Upper lobe of right lung (tissue), 1 donor: ENCODE results near the gene PSME1. TPM values are rescaled to one million over a fixed set of nuclear protein-coding genes. Genes with fewer than 3 reads are reported as not detected.

Experiments
- ATAC-seq: fragments of 200-7000 bp; cut with Tn5 transposase; one replicate; pipeline ENCODE4 v1.9.1; 2020; ENCODE audit warnings: mild to moderate bottlenecking, moderate library complexity
- DNase-seq: peaks from one replicate; pipeline ENCODE4 v3.0.0-alpha.2; 2020
- H3K27ac ChIP-seq: fragments of 200-600 bp; one replicate; pipeline ENCODE4 v1.8.0; 2022
- H3K27me3 ChIP-seq: fragments of 200-600 bp; one replicate; pipeline ENCODE4 v1.8.0; 2022; ENCODE audit warnings: mild to moderate bottlenecking
- H3K36me3 ChIP-seq: fragments of 200-600 bp; one replicate; pipeline ENCODE4 v1.8.0; 2022
- H3K4me1 ChIP-seq: fragments of 200-600 bp; one replicate; pipeline ENCODE4 v1.8.0; 2022
- H3K4me3 ChIP-seq: fragments of 200-600 bp; one replicate; pipeline ENCODE4 v1.8.0; 2022; ENCODE audit warnings: mild to moderate bottlenecking
- H3K9me3 ChIP-seq: fragments of 200-600 bp; one replicate; pipeline ENCODE4 v1.8.0; 2022
- intact Hi-C: fragments of 100-400 bp; cut with DNase I; formaldehyde crosslinking; loops from one replicate; pipeline ENCODE4 v1.11.0; 2022
- total RNA-seq: library from RNA; stranded (reverse); fragmentation: NEBNext Ultra II Directional; extraction: Animal tissue kit (Norgen Biotek cat#: 25700); gene quantifications from one replicate; pipeline ENCODE4 v1.2.1, GENCODE V29; 2021
- TF ChIP-seq, protein P1 (sequence below): fragments of 200-600 bp; IDR thresholded peaks from one replicate; pipeline ENCODE4 v1.8.0; 2022; ENCODE audit warnings: antibody characterized with exemption
- donor health status: DM: no; HTN: yes; CAD: no; lungs with severe emphysema.

The PSME1 gene
- total RNA-seq, 1 donor from 2014 or later: 171 TPM

DNA sequence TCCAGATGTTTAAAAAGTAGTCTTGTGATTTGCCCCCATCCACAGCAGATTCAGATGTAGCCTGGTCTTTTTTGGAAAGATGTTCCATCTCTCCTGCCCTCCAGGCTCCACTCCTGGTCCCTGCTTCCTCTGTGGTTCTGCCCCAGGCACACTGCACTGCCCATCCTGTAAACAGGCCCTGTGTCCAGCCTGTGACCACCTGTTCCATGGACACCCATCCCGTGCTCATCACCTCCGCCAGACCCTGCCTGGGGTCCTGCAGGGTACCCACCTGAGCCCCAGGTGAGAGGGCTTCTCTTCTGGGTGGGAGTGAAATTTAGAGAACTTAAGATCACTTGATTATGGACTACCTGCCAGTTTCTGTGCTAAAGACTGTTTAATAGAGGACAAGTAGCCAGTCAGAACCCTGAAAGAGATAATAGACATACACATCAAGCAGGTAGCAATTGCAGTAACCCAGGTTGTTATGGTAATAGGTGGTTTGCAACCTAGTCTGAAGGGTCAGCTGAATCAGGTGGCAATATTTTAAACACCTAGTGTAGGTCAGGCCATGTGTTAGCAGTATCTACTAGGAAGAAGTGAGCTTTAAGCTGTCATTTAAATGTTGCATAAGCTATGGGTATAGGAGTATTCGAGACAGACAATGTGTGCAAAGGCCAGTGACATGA lies 13.4 kb downstream of the PSME1 start:
- no peak for ATAC-seq
- H3K4me1 ChIP-seq: peaks cover 22% of the 10 kb centered on the region
- DNase-seq: no peak
- no peaks in the 10 kb centered on the region for H3K9me3 ChIP-seq
- intact Hi-C loops: no loop called here
- H3K36me3 ChIP-seq: peaks cover 58% of the 10 kb centered on the region
- TF ChIP-seq, protein P1, sequence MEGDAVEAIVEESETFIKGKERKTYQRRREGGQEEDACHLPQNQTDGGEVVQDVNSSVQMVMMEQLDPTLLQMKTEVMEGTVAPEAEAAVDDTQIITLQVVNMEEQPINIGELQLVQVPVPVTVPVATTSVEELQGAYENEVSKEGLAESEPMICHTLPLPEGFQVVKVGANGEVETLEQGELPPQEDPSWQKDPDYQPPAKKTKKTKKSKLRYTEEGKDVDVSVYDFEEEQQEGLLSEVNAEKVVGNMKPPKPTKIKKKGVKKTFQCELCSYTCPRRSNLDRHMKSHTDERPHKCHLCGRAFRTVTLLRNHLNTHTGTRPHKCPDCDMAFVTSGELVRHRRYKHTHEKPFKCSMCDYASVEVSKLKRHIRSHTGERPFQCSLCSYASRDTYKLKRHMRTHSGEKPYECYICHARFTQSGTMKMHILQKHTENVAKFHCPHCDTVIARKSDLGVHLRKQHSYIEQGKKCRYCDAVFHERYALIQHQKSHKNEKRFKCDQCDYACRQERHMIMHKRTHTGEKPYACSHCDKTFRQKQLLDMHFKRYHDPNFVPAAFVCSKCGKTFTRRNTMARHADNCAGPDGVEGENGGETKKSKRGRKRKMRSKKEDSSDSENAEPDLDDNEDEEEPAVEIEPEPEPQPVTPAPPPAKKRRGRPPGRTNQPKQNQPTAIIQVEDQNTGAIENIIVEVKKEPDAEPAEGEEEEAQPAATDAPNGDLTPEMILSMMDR: no peak
- no peak overlapping the region for H3K4me3 ChIP-seq
- H3K27ac ChIP-seq: no peak overlapping the region
- no peaks in the 10 kb centered on the region for H3K27me3 ChIP-seq

DNA sequence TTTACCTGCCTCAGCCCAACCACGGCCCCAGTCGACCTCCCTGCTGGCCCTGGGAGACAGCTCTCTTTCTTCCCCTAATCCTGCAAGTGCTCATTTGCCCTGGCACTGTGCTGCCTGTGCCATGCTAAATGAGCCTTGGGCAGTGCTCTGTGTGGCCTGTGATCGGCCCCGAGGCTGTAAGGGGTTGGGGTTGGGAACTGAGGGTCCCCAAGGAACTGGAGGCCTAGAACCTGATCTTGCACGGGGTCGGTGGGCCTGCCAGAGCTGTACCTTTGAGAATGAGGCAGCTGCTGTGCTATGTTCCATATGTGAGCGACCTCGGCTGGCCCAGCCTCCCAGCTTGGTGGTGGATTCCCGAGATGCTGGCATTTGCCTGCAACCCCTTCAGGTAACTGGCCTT lies 14.1 kb downstream of the PSME1 start:
- H3K4me3 ChIP-seq: no peak overlapping the region
- no peaks in the 10 kb centered on the region for H3K27me3 ChIP-seq
- no peaks in the 10 kb centered on the region for H3K9me3 ChIP-seq
- peaks cover 22% of the 10 kb centered on the region for H3K4me1 ChIP-seq
- no peak overlapping the region for H3K27ac ChIP-seq
- ATAC-seq (no peak), DNase-seq (no peak)
- intact Hi-C loops: no loop called here
- TF ChIP-seq, protein P1: no peak
- H3K36me3 ChIP-seq: peaks cover 64% of the 10 kb centered on the region

DNA sequence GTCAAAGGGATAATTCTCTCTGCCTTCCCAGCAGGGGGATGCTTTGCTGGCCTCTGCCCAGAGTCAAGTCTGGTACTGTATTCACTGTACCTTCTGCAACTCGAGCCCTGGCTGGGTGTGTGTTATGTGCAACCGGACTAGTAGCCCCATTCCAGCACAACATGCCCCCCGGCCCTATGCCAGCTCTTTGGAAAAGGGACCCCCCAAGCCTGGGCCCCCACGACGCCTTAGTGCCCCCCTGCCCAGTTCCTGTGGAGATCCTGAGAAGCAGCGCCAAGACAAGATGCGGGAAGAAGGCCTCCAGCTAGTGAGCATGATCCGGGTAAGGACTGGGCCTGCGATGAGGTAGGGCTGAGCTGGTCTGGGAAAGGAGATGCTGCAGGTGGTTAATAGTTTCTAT lies 14.6 kb downstream of the PSME1 start:
- Histone ChIP-seq H3K36me3 (peaks cover 69% of the 10 kb centered on the region), H3K4me1 (peaks cover 18% of the 10 kb centered on the region), H3K27me3 (no peaks in the 10 kb centered on the region), H3K9me3 (no peaks in the 10 kb centered on the region), H3K27ac (no peak overlapping the region), H3K4me3 (no peak overlapping the region)
- intact Hi-C loops: no loop called here
- DNase-seq (no peak), ATAC-seq (no peak)
- TF ChIP-seq, protein P1: no peak

DNA sequence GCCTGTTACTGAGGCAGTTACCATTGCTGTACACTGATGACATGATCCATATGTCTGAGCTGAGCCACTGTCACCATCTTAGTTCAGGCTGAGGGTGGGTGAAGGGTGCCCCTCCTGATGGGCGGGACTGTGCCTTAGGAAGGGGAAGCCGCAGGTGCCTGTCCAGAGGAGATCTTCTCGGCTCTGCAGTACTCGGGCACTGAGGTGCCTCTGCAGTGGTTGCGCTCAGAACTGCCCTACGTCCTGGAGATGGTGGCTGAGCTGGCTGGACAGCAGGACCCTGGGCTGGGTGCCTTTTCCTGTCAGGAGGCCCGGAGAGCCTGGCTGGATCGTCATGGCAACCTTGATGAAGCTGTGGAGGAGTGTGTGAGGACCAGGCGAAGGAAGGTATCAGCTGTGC lies 15.0 kb downstream of the PSME1 start:
- TF ChIP-seq, protein P1: no peak

DNA sequence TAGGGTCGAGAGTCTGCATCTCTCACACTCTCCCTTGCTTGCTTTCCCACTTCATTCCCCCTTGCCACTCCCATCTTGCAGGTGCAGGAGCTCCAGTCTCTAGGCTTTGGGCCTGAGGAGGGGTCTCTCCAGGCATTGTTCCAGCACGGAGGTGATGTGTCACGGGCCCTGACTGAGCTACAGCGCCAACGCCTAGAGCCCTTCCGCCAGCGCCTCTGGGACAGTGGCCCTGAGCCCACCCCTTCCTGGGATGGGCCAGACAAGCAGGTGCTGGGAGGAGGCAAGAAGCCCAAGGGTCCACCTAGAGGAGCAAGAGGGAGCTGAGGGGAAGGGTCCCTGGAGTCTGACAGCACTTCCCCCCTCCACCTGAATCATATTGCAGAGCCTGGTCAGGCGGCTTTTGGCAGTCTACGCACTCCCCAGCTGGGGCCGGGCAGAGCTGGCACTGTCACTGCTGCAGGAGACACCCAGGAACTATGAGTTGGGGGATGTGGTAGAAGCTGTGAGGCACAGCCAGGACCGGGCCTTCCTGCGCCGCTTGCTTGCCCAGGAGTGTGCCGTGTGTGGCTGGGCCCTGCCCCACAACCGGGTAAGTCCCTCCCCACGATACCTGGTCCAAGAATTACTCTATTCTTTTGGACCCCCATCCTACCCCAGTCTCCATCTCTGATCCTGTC lies 15.5 kb downstream of the PSME1 start:
- ATAC-seq: no peak
- peaks cover 79% of the 10 kb centered on the region for H3K36me3 ChIP-seq
- H3K9me3 ChIP-seq: no peaks in the 10 kb centered on the region
- H3K27ac ChIP-seq: no peak overlapping the region
- H3K4me1 ChIP-seq: peaks cover 13% of the 10 kb centered on the region
- TF ChIP-seq, protein P1: no peak
- no peak overlapping the region for H3K4me3 ChIP-seq
- H3K27me3 ChIP-seq: no peaks in the 10 kb centered on the region
- intact Hi-C loops: no loop called here
- no peak for DNase-seq

More for the DNA sequence above, 15.0 kb downstream of the PSME1 start:
- intact Hi-C loops: no loop called here
- peaks cover 14% of the 10 kb centered on the region for H3K4me1 ChIP-seq
- DNase-seq (no peak), ATAC-seq (no peak)
- no peaks in the 10 kb centered on the region for H3K9me3 ChIP-seq
- peaks cover 73% of the 10 kb centered on the region for H3K36me3 ChIP-seq
- no peak overlapping the region for H3K27ac ChIP-seq
- H3K27me3 ChIP-seq: no peaks in the 10 kb centered on the region
- no peak overlapping the region for H3K4me3 ChIP-seq
